ENCODE results near the gene SNAI3. TPM values are rescaled to one million over a fixed set of nuclear protein-coding genes. Genes with fewer than 3 reads are reported as not detected.
"Not testable (repeated sequence)": the region's sequence is repeated elsewhere in the genome, so short reads cannot be mapped to it uniquely, and the experiment has no call there.

SNAI3 gene
- total and polyA plus RNA-seq, 4 experiments from 2014 or later: 11.6 to 22.9 (median 14.8) TPM

- Mint-ChIP-seq H3K36me3 (peaks cover 3 to 16% of the 10 kb centered on the region in 2 donors), H3K4me3 (no peak overlapping the region), H3K27me3 (no peaks in the 10 kb centered on the region), H3K4me1 (peaks cover 9 to 13% (median 10%) of the 10 kb centered on the region in 4 donors), H3K9me3 (no peaks in the 10 kb centered on the region), H3K27ac (no peak overlapping the region)
- Histone ChIP-seq H3K27me3 (ENCODE audit: insufficient read depth, low read length) (no peaks in the 10 kb centered on the region), H3K9me3 (ENCODE audit: control insufficient read depth in 1 of 2, low read length in 2 of 2) (no peaks in the 10 kb centered on the region), H3K36me3 (ENCODE audit: insufficient read depth, low read length) (peaks cover 37% of the 10 kb centered on the region), H3K4me1 (ENCODE audit: insufficient read depth, low read length) (peaks cover 13% of the 10 kb centered on the region), H3K27ac (ENCODE audit: low read depth, low read length) (no peak overlapping the region), H3K4me3 (ENCODE audit: low read length in 2 of 2) (no peak overlapping the region)
- POLR2A ChIA-PET (ENCODE audit: partially characterized antibody): interaction anchor here (8.0 kb wide), 1 partner anchor 27 kb away, joined by 91 read pairs; the partner anchor contains the start of genes CTU2 and RNF166
- intact Hi-C loops (cut with micrococcal nuclease): no loop called here
- CTCF ChIA-PET (ENCODE audit: partially characterized antibody): interaction anchor here (2.0 kb wide), 1 partner anchor 8 kb away, joined by 4 read pairs; no protein-coding TSS in a partner anchor
- no peak for DNase-seq
Observed at GRCh38 chr16:88676502-88677242, 9.6 kb downstream of the SNAI3 start.

- Mint-ChIP-seq H3K27ac (peak overlapping the region in 1 of 7 donors; percentile 8), H3K27me3 (no peaks in the 10 kb centered on the region), H3K4me3 (no peak overlapping the region), H3K9me3 (no peaks in the 10 kb centered on the region), H3K36me3 (peaks cover 0 to 8% of the 10 kb centered on the region in 2 donors), H3K4me1 (no peaks in the 10 kb centered on the region)
- H3K27ac ChIP-seq (ENCODE audit: low read depth, low read length): no peak overlapping the region
- H3K36me3 ChIP-seq (ENCODE audit: insufficient read depth, low read length): peaks cover 23% of the 10 kb centered on the region
- H3K27me3 ChIP-seq (ENCODE audit: insufficient read depth, low read length): no peaks in the 10 kb centered on the region
- DNase-seq: no peak
- ChIA-PET CTCF (ENCODE audit: partially characterized antibody) (no interaction called here), POLR2A (ENCODE audit: partially characterized antibody) (interaction anchor here (1.1 kb wide), 1 partner anchor 12 kb away, joined by 4 read pairs; the partner anchor contains the start of gene SNAI3)
- H3K4me1 ChIP-seq (ENCODE audit: insufficient read depth, low read length): no peaks in the 10 kb centered on the region
- intact Hi-C loops (cut with micrococcal nuclease): no loop called here
- H3K4me3 ChIP-seq (ENCODE audit: low read length in 2 of 2): no peak overlapping the region
- no peaks in the 10 kb centered on the region for H3K9me3 ChIP-seq (ENCODE audit: control insufficient read depth in 1 of 2, low read length in 2 of 2)
Observed at GRCh38 chr16:88673716-88674379, 12.5 kb downstream of the SNAI3 start.

DNA sequence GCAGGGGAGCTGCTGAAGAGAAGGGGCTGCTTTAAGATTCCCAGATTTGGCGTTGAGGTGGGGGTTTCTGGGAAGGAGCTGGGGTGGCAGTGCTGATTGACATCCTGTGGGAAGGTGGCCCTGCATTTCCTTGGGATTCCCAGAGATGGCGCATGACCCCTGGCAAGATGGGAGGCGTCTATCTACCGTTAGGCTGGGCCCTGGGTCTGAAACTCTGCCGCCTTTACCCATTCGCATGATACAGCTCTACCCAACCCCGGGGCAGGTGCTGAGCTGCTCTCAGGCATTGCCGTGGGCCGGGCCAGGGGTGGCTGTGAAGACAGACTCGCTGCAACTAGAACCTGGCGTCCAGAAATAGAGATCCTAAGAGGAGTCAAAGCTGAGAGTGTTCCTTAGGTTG, 13.5 kb downstream of the SNAI3 start:
- Histone ChIP-seq H3K27ac (ENCODE audit: low read depth, low read length) (no peak overlapping the region), H3K36me3 (ENCODE audit: insufficient read depth, low read length) (peaks cover 12% of the 10 kb centered on the region), H3K9me3 (ENCODE audit: control insufficient read depth in 1 of 2, low read length in 2 of 2) (no peaks in the 10 kb centered on the region), H3K27me3 (ENCODE audit: insufficient read depth, low read length) (no peaks in the 10 kb centered on the region), H3K4me1 (ENCODE audit: insufficient read depth, low read length) (no peaks in the 10 kb centered on the region), H3K4me3 (ENCODE audit: low read length in 2 of 2) (no peak overlapping the region)
- H3K4me3 Mint-ChIP-seq: no peak overlapping the region
- intact Hi-C loops (cut with micrococcal nuclease): no loop called here
- H3K27ac Mint-ChIP-seq: no peak overlapping the region
- peaks cover 0 to 4% of the 10 kb centered on the region in 2 donors for H3K36me3 Mint-ChIP-seq
- CTCF ChIA-PET (ENCODE audit: partially characterized antibody): no interaction called here
- H3K27me3 Mint-ChIP-seq: no peaks in the 10 kb centered on the region
- H3K4me1 Mint-ChIP-seq: no peaks in the 10 kb centered on the region
- POLR2A ChIA-PET (ENCODE audit: partially characterized antibody): interaction anchor here (1.1 to 3.7 kb wide), 2 partner anchors 8 to 27 kb away, joined by 3 to 11 read pairs; no protein-coding TSS in a partner anchor
- no peaks in the 10 kb centered on the region for H3K9me3 Mint-ChIP-seq
- no peak for DNase-seq

DNA sequence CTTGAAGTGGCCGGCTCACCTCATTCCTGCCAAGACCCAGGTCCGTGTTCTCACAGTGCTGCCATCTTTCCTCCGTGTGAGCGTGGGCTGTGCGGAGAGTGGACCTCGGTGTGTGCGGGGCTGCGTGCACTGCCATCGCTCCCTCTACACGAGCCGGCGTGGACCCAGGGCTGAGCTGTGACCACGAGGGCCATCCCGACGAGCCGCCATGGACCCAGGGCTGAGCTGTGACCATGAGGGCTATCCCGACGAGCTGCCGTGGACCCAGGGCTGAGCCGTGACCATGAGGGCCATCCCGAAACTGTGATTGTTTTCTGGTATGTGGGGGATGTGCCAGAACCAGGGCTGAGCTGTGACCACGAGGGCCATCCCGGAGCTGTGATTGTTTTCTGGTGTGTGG, 14.5 kb downstream of the SNAI3 start:
- H3K27me3 Mint-ChIP-seq: no peaks in the 10 kb centered on the region
- no peak overlapping the region for H3K27ac Mint-ChIP-seq
- H3K4me3 ChIP-seq (ENCODE audit: low read length in 2 of 2): no peak overlapping the region
- H3K4me3 Mint-ChIP-seq: no peak overlapping the region
- no peaks in the 10 kb centered on the region for H3K9me3 Mint-ChIP-seq
- intact Hi-C loops (cut with micrococcal nuclease): no loop called here
- H3K27ac ChIP-seq (ENCODE audit: low read depth, low read length): no peak overlapping the region
- H3K9me3 ChIP-seq (ENCODE audit: control insufficient read depth in 1 of 2, low read length in 2 of 2): no peaks in the 10 kb centered on the region
- no peak for DNase-seq
- ChIA-PET POLR2A (ENCODE audit: partially characterized antibody) (interaction anchor here (0.9 to 3.7 kb wide), 4 partner anchors 9 to 32 kb away, joined by 3 to 11 read pairs (median 3); no protein-coding TSS in a partner anchor), CTCF (ENCODE audit: partially characterized antibody) (no interaction called here)
- H3K4me1 ChIP-seq (ENCODE audit: insufficient read depth, low read length): no peaks in the 10 kb centered on the region
- H3K4me1 Mint-ChIP-seq: peaks cover 0 to 2% (median 0%) of the 10 kb centered on the region in 4 donors
- peaks cover 3% of the 10 kb centered on the region for H3K36me3 ChIP-seq (ENCODE audit: insufficient read depth, low read length)
- H3K36me3 Mint-ChIP-seq: peaks cover 0 to 2% of the 10 kb centered on the region in 2 donors
- H3K27me3 ChIP-seq (ENCODE audit: insufficient read depth, low read length): no peaks in the 10 kb centered on the region

DNA sequence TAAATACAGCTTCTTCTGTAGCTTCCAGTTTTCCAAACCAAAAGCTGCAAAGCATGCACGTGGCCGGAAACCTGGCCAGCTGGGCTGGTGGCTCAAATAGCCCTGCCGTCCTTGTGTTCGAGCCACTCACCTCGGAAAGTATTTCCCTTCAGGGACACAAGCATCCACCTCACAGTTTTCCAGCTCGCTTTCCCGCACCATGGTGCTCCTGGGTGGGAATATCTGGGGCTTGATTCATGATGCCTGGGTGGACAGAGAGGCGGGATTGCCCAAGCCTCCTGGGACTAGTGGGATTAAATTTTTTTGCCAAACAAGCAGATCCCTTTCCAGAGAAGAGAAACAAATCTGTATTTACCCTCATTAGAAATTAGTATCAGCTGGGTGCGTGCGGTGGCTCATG, 16.3 kb downstream of the SNAI3 start:
- no peak for DNase-seq
- Histone ChIP-seq H3K9me3 (ENCODE audit: control insufficient read depth in 1 of 2, low read length in 2 of 2) (no peaks in the 10 kb centered on the region), H3K27me3 (ENCODE audit: insufficient read depth, low read length) (no peaks in the 10 kb centered on the region), H3K4me3 (ENCODE audit: low read length in 2 of 2) (no peak overlapping the region), H3K4me1 (ENCODE audit: insufficient read depth, low read length) (no peaks in the 10 kb centered on the region), H3K36me3 (ENCODE audit: insufficient read depth, low read length) (no peaks in the 10 kb centered on the region), H3K27ac (ENCODE audit: low read depth, low read length) (no peak overlapping the region)
- peaks cover 0 to 2% (median 1%) of the 10 kb centered on the region in 4 donors for H3K4me1 Mint-ChIP-seq
- H3K27me3 Mint-ChIP-seq: no peaks in the 10 kb centered on the region
- no peaks in the 10 kb centered on the region for H3K9me3 Mint-ChIP-seq
- ChIA-PET POLR2A (ENCODE audit: partially characterized antibody) (interaction anchor here (0.7 to 3.7 kb wide), 3 partner anchors 11 to 34 kb away, joined by 3 to 11 read pairs (median 3); no protein-coding TSS in a partner anchor), CTCF (ENCODE audit: partially characterized antibody) (interaction anchor here (1.3 to 2.0 kb wide), 2 partner anchors 11 to 15 kb away, joined by 5 to 10 read pairs; no protein-coding TSS in a partner anchor)
- no peak overlapping the region for H3K27ac Mint-ChIP-seq
- no peak overlapping the region for H3K4me3 Mint-ChIP-seq
- peaks cover 0 to 2% of the 10 kb centered on the region in 2 donors for H3K36me3 Mint-ChIP-seq
- intact Hi-C loops (cut with micrococcal nuclease): no loop called here

GRCh38 chr16:88669493-88669892, 16.8 kb downstream of the SNAI3 start:
- DNase-seq; H3K4me1 ChIP-seq (ENCODE audit: insufficient read depth, low read length); H3K9me3 ChIP-seq (ENCODE audit: control insufficient read depth in 1 of 2, low read length in 2 of 2); H3K4me1 Mint-ChIP-seq; H3K4me3 ChIP-seq (ENCODE audit: low read length in 2 of 2); H3K4me3 Mint-ChIP-seq; H3K36me3 Mint-ChIP-seq; H3K27ac ChIP-seq (ENCODE audit: low read depth, low read length); H3K27me3 ChIP-seq (ENCODE audit: insufficient read depth, low read length); intact Hi-C loops (cut with micrococcal nuclease); H3K27me3 Mint-ChIP-seq; H3K9me3 Mint-ChIP-seq; H3K36me3 ChIP-seq (ENCODE audit: insufficient read depth, low read length): not testable (repeated sequence)
- POLR2A ChIA-PET (ENCODE audit: partially characterized antibody): interaction anchor here (3.7 kb wide), 1 partner anchor 12 kb away, joined by 11 read pairs; no protein-coding TSS in a partner anchor
- peak overlapping the region in 1 of 7 donors; percentile 57 for H3K27ac Mint-ChIP-seq
- CTCF ChIA-PET (ENCODE audit: partially characterized antibody): interaction anchor here (2.0 kb wide), 1 partner anchor 12 kb away, joined by 10 read pairs; no protein-coding TSS in a partner anchor

- POLR2A ChIA-PET (ENCODE audit: partially characterized antibody): interaction anchor here (0.9 kb wide), 1 partner anchor 37 kb away, joined by 3 read pairs; no protein-coding TSS in a partner anchor
- Histone ChIP-seq H3K27ac (ENCODE audit: low read depth, low read length) (no peak overlapping the region), H3K27me3 (ENCODE audit: insufficient read depth, low read length) (no peaks in the 10 kb centered on the region), H3K4me1 (ENCODE audit: insufficient read depth, low read length) (peaks cover 6% of the 10 kb centered on the region), H3K36me3 (ENCODE audit: insufficient read depth, low read length) (no peaks in the 10 kb centered on the region), H3K4me3 (ENCODE audit: low read length in 2 of 2) (no peak overlapping the region), H3K9me3 (ENCODE audit: control insufficient read depth in 1 of 2, low read length in 2 of 2) (no peaks in the 10 kb centered on the region)
- Mint-ChIP-seq H3K4me3 (peak overlapping the region in 1 of 8 donors; percentile 42), H3K9me3 (peaks cover 0 to 2% (median 0%) of the 10 kb centered on the region in 8 donors), H3K27me3 (no peaks in the 10 kb centered on the region), H3K27ac (peak overlapping the region in 3 of 7 donors; percentile 52 to 93 (median 70)), H3K36me3 (peaks cover 0 to 6% of the 10 kb centered on the region in 2 donors), H3K4me1 (peaks cover 4 to 10% (median 9%) of the 10 kb centered on the region in 4 donors)
- intact Hi-C loops (cut with micrococcal nuclease): no loop called here
- CTCF ChIA-PET (ENCODE audit: partially characterized antibody): no interaction called here
- DNase-seq: no peak
Observed at GRCh38 chr16:88667461-88667860, 18.8 kb downstream of the SNAI3 start.

Measured in CD4-positive, alpha-beta memory T cell (primary cell).